Limb (tissue), 2 donors: Measurements from ENCODE around the gene PKD2L1.
"Not testable (repeated sequence)": the region's sequence is repeated elsewhere in the genome, so short reads cannot be mapped to it uniquely, and the experiment has no call there.

Experiments
- DNase-seq, 2 donors: peaks; one replicate each; pipeline ENCODE4 v3.0.0-alpha.2; 2016; ENCODE audit errors: extremely low spot score in 2 of 2

Gene PKD2L1

DNA sequence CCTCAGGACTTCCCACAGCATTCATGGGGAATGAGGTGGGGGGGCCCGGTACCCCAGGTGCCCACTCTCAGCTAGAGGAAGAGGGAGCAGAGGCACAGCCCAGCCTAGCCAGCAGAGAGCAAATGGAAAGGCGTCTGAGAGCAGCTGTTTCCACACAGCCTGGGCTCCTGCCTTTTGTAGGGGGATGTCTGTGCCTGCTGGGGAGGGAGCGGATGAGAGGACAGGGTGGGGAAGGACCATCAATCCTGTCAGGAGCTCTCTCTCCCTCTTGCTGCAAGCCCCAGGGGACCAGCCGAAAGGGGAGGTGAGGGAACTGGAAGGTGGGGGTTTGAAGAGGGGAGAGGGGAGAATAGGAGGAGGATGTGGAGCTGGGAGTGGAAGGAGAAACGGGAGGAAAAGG lies at the start of gene PKD2L1:
Gene PKD2L1 (minus strand): TSS at position 150 of the 400 bp plus-strand sequence. CDS start 125 bp downstream, at position 25.
- DNase-seq, result no peak

DNA sequence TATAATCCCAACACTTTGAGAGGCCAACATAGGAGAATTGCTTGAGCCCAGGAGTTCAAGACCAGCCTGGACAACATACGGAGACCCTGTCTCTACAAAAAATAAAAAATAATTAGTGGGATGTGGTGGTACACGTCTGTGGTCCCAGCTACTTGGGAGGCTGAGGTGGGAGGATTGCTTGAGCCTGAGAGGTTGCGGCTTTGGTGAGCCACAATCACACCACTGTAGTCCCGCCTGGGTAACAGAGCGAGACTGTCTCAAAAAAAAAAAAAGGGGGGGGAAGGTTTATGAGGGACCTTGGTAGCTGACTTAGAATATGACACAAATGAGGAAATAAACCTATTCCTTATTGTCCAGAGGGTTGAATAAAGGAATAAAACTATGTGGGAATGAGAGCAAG lies 47.8 kb upstream of the PKD2L1 start:
- no peak for DNase-seq

DNA sequence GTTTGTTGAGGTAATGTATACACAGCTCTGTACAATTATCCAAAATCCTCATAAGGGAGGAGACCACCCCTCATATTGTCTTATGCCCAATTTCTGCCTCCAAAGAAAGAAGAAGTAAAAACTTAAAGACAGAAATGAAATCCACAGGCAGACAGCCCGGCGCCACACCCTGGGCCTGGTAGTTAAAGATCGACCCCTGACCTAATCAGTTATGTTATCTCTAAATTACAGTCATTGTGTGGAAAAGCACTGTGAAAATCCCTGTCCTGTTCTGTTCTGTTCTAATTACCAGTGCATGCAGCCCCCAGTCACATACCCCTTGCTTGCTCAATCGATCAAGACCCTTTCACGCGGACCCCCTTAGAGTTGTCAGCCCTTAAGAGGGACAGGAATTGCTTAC lies 46.6 kb upstream of the PKD2L1 start:
- not testable (repeated sequence) for DNase-seq

DNA sequence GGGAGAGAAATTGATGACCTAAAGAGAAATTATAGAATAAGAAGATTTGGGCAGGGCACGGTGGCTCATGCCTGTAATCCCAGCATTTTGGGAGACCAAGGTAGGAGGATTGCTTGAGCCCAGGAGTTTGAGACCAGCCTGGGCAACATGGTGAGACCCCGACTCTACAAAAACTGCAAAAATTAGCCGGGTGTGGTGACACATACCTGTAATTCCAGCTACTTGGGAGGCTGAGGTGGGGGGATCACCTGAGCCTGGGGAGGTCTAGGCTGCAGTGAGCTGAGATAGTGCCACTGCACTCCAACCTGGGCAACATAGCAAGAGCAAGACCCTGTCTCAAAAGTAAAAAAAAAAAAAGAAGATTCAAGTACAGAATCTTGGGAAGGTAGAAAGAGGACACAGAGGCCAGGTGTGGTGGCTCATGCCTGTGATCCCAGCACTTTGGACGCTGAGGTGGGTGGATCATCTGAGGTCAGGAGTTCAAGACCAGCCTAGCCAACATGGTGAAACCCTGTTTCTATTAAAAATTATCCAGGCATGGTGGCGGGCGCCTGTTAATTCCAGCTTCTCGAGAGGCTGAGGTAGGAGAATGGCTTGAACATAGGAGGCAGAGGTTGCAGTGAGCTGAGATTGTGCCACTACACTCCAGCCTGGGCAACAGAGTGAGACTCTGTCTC lies 44.8 kb upstream of the PKD2L1 start:
- DNase-seq, result not testable (repeated sequence)

DNA sequence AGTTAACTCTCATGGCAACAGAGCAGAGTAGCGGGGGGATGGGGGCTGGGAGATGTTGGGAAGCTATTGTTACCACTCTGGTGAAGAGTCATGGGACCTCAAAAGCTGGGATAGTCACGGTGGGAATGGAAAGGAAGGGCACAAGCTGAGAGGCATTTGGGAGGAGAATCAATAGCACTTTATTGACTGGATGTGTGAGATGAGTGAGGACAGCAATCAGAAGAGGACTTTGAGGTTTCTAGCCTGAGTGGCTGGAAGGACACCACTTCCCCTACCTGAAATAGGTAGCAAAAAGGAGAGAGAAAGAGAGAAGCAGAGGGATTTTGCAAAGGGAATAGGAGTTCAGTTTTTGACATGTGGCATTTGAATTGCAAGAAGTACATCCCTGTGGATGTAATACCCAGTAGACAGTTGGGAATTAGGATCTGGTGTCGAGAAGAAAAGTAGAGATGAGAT lies 44.2 kb upstream of the PKD2L1 start:
- DNase-seq, result no peak

DNA sequence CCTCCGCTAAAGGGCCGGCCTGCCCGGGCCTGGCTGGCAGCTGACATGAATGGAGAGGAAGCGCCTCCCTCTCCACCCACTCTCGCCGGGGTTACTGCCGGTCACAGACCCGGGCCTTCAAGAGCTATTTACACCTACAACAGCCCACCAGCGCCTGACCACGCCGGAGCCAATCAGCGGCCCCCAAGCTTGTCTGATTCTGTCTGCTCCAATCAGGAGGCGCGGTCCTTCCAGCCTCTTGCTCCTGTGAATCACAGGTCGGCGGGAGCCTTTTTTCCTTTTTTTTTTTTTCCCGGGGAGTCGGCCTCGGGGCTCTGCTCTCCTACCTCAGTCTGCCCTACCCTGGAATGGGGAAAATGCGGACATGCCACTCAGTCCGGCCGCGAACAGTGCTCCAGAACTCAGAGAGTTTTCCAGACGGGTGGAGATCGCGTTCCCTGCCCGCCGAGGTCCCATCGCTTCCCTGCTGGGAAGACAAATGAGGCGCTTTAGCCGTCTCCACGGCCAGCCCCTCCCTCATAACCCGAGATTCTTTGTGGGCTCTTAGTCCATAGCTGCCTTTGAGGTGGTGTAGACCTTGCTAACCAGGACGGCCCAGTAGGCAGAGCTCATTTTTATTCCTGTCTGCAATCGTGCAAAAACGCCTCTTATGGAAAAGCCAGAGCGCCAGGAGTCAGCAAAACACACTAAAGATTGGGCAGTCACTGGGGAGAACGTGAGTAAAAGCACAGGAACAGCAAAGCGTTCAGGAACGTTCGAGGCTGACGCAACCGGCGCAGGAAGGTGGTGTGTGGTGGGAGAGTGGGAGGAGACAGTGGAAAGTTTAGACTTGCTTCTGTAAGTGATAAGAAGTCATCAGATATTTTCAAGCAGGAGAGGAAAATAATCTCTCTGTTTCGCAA lies 43.5 kb upstream of the PKD2L1 start:
- peak; percentile 94 to 95 for DNase-seq

DNA sequence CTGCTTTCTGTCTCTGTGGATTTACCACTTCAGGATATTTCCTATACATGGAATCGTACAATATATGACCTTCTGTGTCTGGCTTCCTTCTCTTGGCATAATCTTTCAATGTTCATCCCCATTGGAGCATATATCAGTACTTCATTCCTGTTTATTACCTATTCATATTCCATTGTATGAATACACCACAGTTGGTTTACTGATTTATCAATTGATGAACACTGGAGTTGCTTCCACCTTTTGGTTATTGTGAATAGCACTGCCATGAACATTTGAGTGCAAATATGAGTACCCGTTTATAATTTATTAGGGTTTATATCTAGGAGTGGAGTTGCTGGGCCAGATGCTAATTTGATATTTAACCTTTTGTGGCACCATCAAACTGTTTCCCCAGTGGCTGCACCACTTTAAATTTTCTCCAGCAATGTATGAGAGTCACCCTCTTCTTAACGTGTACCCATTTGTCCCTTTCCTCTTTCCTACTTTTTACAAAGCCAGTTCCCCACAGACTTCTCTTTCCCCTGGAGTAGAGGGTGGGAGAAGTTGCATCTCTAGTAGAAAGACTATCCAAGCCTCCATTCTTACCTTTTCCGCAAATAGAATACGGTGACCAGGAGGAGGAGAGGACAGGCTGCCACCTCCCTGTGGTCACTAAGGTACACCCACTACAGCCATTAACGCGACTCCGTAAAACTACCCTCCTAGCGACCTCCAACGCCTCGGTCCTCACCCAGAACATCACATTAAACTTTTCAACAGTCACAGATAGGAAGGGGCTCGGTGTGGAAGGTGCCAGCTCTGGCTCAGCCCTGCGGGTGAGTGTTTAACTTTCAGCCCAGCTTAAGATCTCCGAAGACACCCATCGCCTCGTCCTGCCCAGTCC lies 42.6 kb upstream of the PKD2L1 start:
- DNase-seq, result no peak

DNA sequence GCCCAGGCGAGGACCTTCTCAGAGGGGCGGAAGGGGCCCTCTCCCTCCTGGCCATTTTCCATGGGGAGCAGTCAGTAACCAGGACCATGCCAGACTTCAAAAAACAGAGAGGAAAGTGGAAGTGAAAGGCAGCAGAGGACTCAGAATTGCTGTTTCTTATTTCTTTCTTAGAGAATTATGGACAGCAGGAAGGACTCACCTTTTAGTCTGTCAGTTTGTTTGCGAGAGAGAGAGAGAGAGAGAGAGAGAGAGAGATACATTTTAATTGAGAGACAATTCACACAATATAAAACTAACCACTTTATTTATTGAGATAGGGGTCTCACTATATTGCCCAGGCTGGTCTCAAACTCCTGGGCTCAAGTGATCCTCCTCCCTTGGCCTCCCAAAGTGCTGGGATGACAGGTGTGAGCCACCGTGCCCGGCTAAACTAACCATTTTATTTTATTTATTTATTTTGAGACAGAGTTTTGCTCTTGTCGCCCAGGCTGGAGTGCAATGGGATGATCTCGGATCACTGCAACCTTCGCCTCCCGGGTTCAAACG lies 41.5 kb upstream of the PKD2L1 start:
- peak in 1 of 2 donors; percentile 8 for DNase-seq

DNA sequence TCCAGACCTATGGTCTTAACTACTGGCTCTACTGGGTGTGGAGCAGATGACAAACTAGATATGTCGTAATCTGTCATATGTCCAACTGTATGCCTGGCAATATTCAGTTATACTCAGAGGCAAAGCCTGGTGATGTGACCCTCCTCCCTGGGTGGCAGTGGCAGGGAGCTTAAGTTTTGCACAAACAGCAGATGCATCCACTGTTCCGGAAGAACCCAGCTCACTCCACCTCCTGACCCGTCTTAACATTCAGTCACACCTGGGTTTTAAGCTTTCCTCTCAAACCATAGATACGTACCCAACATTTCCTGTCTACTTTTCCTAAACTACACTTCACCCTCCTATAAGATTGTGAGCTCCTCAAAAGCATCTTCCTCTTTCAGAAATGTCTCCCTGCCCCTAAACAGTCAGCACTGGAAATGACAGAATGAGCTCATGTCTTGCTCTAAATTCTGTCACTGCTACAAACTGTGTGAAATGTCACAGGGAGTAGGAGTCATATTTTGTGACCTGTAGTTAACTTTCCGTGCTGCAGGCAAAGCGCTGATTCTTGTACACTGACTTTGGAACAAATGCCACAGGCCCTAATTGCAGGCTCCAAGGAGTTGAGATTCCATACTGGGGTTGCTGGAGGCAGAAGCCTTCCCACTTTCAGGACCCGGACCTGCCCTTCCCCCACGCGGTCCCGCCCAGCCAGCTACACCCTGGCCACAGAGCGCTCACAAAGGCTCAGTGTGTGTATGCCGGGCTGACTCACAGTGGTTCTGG lies 40.9 kb upstream of the PKD2L1 start:
- peak; percentile 25 to 82 for DNase-seq

DNA sequence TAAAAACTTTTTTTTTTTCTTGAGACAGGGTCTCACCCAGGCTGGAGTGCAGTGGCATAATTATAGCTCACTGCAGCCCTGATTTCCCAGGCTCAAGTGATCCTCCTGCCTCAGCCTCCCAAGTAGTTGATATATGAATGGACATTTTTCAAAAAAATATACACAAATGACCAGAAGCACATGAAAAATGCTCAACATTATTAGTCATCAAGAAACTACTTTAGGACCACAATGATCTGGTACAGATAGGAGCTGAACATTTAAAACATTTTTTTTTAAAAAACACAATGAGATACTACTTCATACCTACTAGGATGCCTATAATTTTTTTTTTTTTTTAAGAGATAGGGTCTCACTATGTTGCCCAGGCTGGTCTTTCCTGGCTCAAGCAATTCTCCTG lies 38.7 kb upstream of the PKD2L1 start:
- DNase-seq, result no peak

DNA sequence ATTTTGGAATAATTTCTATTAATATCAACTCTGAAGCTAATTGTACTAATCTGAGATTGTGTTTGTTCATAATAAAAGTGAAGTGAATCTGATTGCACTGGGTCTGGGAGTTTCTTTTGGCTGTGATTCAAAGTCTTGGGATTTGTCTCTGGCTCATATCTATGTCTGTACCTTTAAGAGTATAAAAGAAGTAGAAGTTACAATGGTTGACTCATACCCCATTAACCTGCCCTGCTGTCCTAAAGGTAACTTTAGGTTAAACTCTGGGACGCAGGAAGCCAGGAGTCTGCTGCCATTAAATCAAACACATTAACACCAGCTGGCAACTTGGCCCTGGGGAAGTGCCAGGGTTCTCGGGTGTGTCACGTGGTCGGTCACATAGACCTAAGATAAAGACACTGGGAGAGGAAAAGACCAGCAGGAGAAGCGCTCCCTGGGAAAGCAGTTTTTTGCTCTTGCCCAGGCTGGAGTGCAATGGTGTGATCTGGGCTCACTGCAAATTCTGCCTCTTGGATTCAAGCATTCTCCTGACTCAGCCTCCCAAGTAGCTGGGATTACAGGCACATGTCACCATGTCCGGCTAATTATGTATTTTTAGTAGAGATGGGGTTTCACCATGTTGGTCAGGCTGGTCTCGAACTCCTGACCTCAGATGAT lies 34.8 kb upstream of the PKD2L1 start:
- DNase-seq, result no peak

DNA sequence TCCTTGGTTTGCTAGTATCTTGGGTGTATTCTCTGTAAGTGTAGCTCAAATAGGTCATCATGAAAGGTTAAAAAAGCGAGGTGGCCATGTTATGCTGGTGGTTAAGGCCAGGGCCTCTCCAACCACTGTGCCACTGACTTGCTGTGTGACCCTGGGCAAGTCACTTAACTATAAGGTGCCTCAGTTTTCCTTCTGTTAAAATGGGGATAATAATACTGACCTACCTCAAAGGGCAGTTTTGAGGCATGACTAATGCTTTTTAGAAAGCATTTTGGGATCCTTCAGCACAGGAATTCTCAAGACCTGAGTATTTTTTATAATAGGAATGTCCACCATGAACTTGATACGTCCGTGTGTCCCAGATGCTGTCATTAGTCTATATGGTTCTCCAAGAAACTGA lies 34.1 kb upstream of the PKD2L1 start:
- DNase-seq, result no peak

DNA sequence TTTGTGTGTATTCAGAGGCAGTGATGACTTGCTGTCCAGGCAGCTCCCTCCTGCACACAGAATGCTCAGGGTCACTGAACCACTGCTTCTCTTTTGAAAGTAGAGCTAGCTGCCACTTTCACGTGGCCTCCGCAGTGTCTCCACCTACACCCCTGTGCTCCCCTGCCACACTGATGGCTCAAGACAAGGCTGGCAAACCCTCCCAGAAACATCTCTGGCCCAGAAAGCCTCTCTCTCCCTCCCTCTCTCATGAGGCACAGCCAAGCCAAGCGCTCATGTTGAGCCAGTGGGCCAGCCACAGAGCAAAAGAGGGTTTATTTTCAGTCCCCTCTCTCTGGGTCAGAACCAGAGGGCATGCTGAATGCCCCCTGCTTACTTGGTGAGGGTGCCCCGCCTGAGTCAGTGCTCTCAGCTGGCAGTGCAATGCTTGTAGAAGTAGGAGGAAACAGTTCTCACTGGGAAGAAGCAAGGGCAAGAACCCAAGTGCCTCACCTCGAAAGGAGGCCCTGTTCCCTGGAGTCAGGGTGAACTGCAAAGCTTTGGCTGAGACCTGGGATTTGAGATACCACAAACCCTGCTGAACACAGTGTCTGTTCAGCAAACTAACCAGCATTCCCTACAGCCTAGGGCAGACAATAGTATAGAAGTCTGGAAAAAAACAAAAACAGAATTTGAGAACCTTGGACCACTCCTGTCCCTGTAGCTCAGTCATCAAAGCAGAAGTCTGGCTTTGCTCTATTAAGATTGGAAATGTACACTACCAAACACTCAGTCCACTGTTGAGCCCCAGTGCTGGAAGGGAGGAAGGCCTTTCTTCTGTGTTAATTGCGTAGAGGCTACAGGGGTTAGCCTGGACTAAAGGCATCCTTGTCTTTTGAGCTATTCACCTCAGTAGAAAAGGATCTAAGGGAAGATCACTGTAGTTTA lies 32.8 kb upstream of the PKD2L1 start:
- no peak for DNase-seq

DNA sequence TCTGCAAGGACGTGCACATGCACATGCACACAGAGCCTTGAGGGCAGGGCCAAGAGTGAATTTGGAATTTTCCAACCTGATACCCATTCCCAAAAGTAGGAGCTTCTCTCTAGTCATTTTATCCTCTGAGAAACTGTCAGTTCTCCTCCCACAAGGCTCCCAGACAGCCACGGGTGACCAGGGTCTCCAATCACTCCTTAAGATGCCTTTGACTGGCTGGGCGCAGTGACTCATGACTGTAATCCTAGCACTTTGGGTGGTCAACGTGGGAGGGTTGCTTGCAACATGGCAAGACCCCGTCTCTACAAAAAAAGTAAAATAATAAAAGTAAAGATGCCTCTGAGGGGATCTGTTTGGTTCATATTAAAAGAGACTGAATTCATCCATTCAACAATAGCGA lies 30.2 kb upstream of the PKD2L1 start:
- no peak for DNase-seq

DNA sequence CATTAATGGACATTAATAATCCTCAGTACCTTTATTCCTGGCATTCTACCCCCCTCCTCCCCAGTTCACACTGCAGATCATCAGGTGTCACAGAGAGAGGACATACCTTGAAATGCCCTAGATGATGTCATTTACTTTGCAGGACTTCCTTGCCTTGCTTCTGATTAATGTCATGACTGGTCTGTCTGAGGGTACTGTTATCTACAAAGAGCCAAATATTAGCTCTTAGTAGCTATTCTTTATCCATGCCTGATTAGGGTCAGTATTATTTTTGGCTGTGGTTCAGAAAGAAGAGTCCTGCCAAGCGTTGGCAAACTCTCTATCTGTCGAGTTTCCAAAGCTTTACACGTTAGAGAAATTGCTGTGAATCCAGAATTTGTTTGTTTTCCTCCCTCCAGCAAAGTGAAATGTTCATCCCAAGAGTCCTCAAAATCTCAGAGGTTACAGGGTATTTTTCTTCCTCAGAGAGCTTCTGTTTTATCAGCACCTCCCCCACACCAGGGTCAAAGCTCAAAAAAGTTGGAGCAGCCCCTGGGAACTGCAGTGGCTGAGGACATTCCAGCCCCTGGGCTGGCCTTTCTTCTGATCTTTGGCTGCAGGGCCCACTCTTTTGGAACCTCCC lies 29.6 kb upstream of the PKD2L1 start:
- DNase-seq, result no peak

DNA sequence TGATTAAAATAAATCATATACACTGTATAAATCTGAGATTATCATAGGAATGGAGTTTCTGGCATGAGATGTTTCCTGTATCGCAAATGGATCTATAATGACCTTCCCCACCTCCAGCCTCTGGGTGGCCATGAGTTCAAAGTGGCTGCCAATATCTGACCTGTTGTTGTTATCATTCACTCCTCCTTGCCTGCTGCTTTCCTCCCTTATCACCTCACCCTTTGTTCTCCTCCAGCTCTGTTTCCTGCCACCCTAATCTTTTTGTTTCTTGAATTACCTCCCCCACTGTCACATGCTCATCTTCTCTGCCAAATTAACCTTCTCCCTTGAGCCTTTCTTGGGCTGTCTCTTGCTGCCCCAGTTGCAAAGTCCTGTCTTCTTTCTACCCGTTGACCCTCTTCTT lies 29.0 kb upstream of the PKD2L1 start:
- no peak for DNase-seq

DNA sequence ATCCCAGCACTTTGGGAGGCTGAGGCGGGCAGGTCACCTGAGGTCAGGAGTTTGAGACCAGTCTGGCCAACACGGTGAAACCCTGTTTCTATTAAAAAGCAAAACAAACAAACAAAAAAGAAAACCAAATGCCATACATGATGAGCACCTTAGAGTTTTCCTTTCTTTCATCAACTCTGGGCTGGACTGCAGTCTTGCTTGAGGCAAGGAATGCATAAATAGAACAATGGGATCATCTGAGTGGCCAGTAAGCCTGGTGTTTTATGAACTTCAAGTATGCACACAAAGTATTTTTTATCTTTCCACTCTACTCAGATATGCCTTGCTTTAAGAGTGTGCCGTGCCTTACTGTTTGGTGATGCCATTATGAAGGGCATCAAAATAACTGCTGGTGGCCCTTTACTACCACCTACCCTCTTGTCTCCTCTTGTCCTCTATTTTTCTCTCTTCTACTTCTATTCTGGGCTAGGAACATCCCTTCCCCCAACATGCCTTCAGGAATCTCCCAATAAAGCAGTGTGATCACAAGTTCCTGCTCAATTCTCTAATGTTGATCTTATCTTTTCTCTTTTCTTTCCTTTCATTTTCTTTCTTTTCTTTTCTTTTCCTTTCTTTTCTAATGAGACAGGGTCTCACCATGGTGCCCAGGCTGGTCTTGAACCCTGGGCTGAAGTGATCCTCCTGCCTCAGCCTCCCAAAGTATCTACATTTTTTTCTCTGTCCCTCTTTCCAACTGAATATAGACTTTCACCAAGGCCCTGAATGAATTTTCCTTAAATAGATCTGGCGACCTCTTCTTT lies 27.2 kb upstream of the PKD2L1 start:
- no peak for DNase-seq
